Transverse colon (tissue), 4 donors: Measurements from ENCODE around the gene KCTD17. TPM values are rescaled to one million over a fixed set of nuclear protein-coding genes. Genes with fewer than 3 reads are reported as not detected.

Source experiments
- DNase-seq: peaks from one replicate; pipeline ENCODE4 v3.0.0-alpha.2; 2019
- H3K27ac ChIP-seq, 4 donors: fragments of 200-600 bp; sonication (generic); 2 replicates each; pipeline ENCODE4 v1.5.1; 2016 to 2018; ENCODE audit warnings: inconsistent platforms in 4 of 4
- H3K27me3 ChIP-seq: fragments of 200-600 bp; sonication (generic); 2 replicates; pipeline ENCODE4 v1.5.1; 2017; ENCODE audit warnings: inconsistent platforms
- H3K36me3 ChIP-seq, 4 donors: fragments of 200-600 bp; sonication (generic); 2 replicates each; pipeline ENCODE4 v1.5.1; 2017 to 2019; ENCODE audit warnings: inconsistent platforms in 4 of 4
- H3K4me1 ChIP-seq, 4 donors: fragments of 200-600 bp; sonication (generic); 2 replicates each; pipeline ENCODE4 v1.5.1; 2017 to 2020; ENCODE audit warnings: inconsistent platforms in 4 of 4
- H3K4me3 ChIP-seq, 4 donors: fragments of 200-600 bp; sonication (generic); 1 replicate in 1 of 4; 2 replicates in 3 of 4; pipeline versions ENCODE4 v1.5.1 to v1.6.1; 2017 to 2019; ENCODE audit warnings: inconsistent platforms in 4 of 4
- H3K9me3 ChIP-seq, 2 donors: fragments of 200-600 bp; sonication (generic); 2 replicates each; pipeline ENCODE4 v1.5.1; 2017 to 2019; ENCODE audit warnings: inconsistent platforms in 2 of 2
- CTCF ChIP-seq, 5 experiments: fragments of 200-600 bp in 3 of 5; fragments of 450-650 bp in 2 of 5; sonication (generic) in 3 of 5; IDR thresholded peaks; 1 replicate in 2 of 5; 2 replicates in 3 of 5; pipeline ENCODE4 v1.5.1; 2016 to 2017; ENCODE audit warnings: antibody characterized with exemption in 5 of 5, inconsistent platforms in 3 of 5, mild to moderate bottlenecking in 2 of 5, moderate library complexity in 1 of 5
- EP300 ChIP-seq: sonication (generic); formaldehyde crosslinking; IDR thresholded peaks from one replicate; pipeline ENCODE4 v1.6.1; 2017; ENCODE audit warnings: antibody characterized with exemption, low read depth
- POLR2A ChIP-seq: fragments of 450-650 bp; IDR thresholded peaks from one replicate; pipeline ENCODE4 v1.6.1; 2016; ENCODE audit warnings: antibody characterized with exemption, mild to moderate bottlenecking, moderate library complexity
- POLR2AphosphoS5 ChIP-seq, 3 donors: sonication (generic); formaldehyde crosslinking; IDR thresholded peaks; one replicate each; pipeline ENCODE4 v1.6.1; 2016; ENCODE audit warnings: antibody characterized with exemption in 3 of 3
- WGBS, 2 donors: methylation state at CpG; one replicate each; pipeline ENCODE4 v1.1.5; 2018; ENCODE audit warnings: low coverage in 1 of 2; 5-methylcytosine and 5-hydroxymethylcytosine counted together
- in situ Hi-C, 4 donors: fragments of 200-750 bp; cut with MboI; loops; one replicate each; pipeline versions ENCODE4 v1.15.0 to v1.15.1; 2017; ENCODE audit warnings: low sequenced_read_pairs in 3 of 4, low pct_ligation_motif_present in 1 of 4, low pct_unique_long_range_greater_than_20kb in 1 of 4
- intact Hi-C: fragments of 100-400 bp; cut with DNase I; formaldehyde crosslinking; loops from one replicate; pipeline ENCODE4 v1.15.1; 2023; ENCODE audit warnings: low total_unique reads
- total RNA-seq, 4 donors: library from RNA; depleted of rRNA; stranded (reverse); fragments of >200 nt; gene quantifications; one replicate each; pipeline ENCODE4 v1.1.0, GENCODE V29; 2016

Gene KCTD17
- total RNA-seq, 4 donors from 2014 or later: 11.2 to 61.3 (median 35.1) TPM

- Histone ChIP-seq H3K36me3 (peaks cover 0 to 6% (median 0%) of the 10 kb centered on the region in 4 donors), H3K9me3 (no peaks in the 10 kb centered on the region), H3K27ac (no peak overlapping the region), H3K27me3 (no peaks in the 10 kb centered on the region), H3K4me3 (no peak overlapping the region), H3K4me1 (peaks cover 7 to 24% (median 22%) of the 10 kb centered on the region in 4 donors)
- no peak for TF ChIP-seq POLR2AphosphoS5 (IDR thresholded peaks at IDR 0.05)
- TF ChIP-seq CTCF (IDR thresholded peaks at IDR 0.05): no peak
- no peak for TF ChIP-seq EP300
- no peak for TF ChIP-seq POLR2A
- in situ Hi-C loops (no loop called here), intact Hi-C loops (no loop called here)
- 80% methylated on average over 9 of the region's 9 CpGs; no CpG with 5 or more reads in 1 of the 2 donors for WGBS, 2 donors
- no peak for DNase-seq
Measured at GRCh38 chr22:37057226-37057625, 5.7 kb downstream of the KCTD17 start.

- intact Hi-C loops (no loop called here), in situ Hi-C loops (no loop called here)
Measured at GRCh38 chr22:37057796-37058510, 6.4 kb downstream of the KCTD17 start.

GRCh38 chr22:37058917-37059701, 7.6 kb downstream of the KCTD17 start:
- H3K4me3 ChIP-seq: no peak overlapping the region
- DNase-seq: no peak
- H3K9me3 ChIP-seq: no peaks in the 10 kb centered on the region
- 94% methylated on average over 26 of the region's 28 CpGs; no CpG with 5 or more reads in 1 of the 2 donors for WGBS, 2 donors
- peaks cover 0 to 12% (median 5%) of the 10 kb centered on the region in 4 donors for H3K4me1 ChIP-seq
- H3K36me3 ChIP-seq: peaks cover 0 to 6% (median 0%) of the 10 kb centered on the region in 4 donors
- intact Hi-C loops: no loop called here
- no peaks in the 10 kb centered on the region for H3K27me3 ChIP-seq
- no peak for TF ChIP-seq CTCF (IDR thresholded peaks at IDR 0.05)
- no peak for TF ChIP-seq EP300
- no peak overlapping the region for H3K27ac ChIP-seq
- in situ Hi-C loops: no loop called here

More at GRCh38 chr22:37057796-37058510, 6.4 kb downstream of the KCTD17 start:
- H3K9me3 ChIP-seq: no peaks in the 10 kb centered on the region
- peaks cover 0 to 6% (median 0%) of the 10 kb centered on the region in 4 donors for H3K36me3 ChIP-seq
- no peak for DNase-seq
- H3K4me3 ChIP-seq: no peak overlapping the region
- no peak overlapping the region for H3K27ac ChIP-seq
- H3K27me3 ChIP-seq: no peaks in the 10 kb centered on the region
- peaks cover 7 to 19% (median 16%) of the 10 kb centered on the region in 4 donors for H3K4me1 ChIP-seq
- TF ChIP-seq POLR2AphosphoS5 (IDR thresholded peaks at IDR 0.05) (no peak), EP300 (no peak), POLR2A (no peak), CTCF (IDR thresholded peaks at IDR 0.05) (no peak)
- 88 to 90% methylated on average over 2 to 12 of the region's 12 CpGs for WGBS, 2 donors

- DNase-seq: no peak
- H3K9me3 ChIP-seq: no peaks in the 10 kb centered on the region
- no peak overlapping the region for H3K4me3 ChIP-seq
- intact Hi-C loops: no loop called here
- in situ Hi-C loops: no loop called here
- H3K36me3 ChIP-seq: peaks cover 0 to 6% (median 0%) of the 10 kb centered on the region in 4 donors
- TF ChIP-seq EP300 (no peak), CTCF (IDR thresholded peaks at IDR 0.05) (no peak), POLR2AphosphoS5 (IDR thresholded peaks at IDR 0.05) (no peak), POLR2A (no peak)
- H3K27ac ChIP-seq: no peak overlapping the region
- peaks cover 0 to 7% (median 0%) of the 10 kb centered on the region in 4 donors for H3K4me1 ChIP-seq
- no peaks in the 10 kb centered on the region for H3K27me3 ChIP-seq
- 89% methylated on average over 9 of the region's 9 CpGs; no CpG with 5 or more reads in 1 of the 2 donors for WGBS, 2 donors
Measured at GRCh38 chr22:37059876-37060449, 8.4 kb downstream of the KCTD17 start.
